NB4 (cell line): ENCODE data around the gene BAZ2B.

Experiments
- CTCF ChIP-seq: IDR thresholded peaks from one replicate; pipeline ENCODE4 v1.5.1; 2012; ENCODE audit warnings: low read depth, low read length
- TF ChIP-seq, protein P1 (sequence below): IDR thresholded peaks from 2 replicates; pipeline ENCODE4 v1.6.1; 2011; ENCODE audit warnings: low read depth, low read length

DNA sequence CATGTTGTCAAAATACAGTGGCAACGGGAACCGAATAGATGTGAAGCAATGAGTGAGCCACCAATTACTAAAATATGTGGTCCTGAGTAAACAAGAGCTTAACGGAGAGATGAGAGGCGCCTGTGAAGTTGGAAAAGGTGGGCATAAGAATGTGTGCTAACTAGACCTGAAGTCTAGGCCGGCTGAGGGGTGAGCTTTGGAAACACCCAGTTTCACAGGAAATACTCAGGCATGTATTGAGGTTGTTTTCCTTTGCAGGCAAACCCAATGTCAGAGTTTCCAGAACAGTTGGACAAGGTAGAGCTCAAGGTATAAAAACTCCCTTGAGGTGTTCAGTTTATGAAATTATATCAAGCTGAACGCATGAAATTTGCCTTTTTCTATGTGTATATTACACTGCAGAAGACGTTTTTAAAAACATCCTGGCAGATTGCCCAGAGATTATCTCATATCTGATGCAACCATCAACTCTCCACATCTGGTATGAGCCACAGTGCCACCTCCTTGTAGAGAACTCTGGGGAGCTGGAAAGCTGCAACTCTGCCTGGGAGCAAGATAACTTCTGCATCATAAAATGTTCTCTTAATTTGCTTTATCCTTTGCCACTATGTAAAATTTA lies 325.9 kb downstream of the BAZ2B start:
- no peak for TF ChIP-seq CTCF
- TF ChIP-seq, protein P1, sequence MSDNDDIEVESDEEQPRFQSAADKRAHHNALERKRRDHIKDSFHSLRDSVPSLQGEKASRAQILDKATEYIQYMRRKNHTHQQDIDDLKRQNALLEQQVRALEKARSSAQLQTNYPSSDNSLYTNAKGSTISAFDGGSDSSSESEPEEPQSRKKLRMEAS: no peak
